Stimulated activated CD4-positive, alpha-beta T cell treated with anti-CD3 and anti-CD28 coated beads, Interleukin-1b, Interleukin-23, amount 100 ng/mL, for 24 hours (primary cell): ENCODE measurements around the gene TRERF1.
A peak's percentile ranks its signal among the peaks of the same experiment; 100 is the strongest.
"Not testable (repeated sequence)": the region's sequence is repeated elsewhere in the genome, so short reads cannot be mapped to it uniquely, and the experiment has no call there.

Experiments used
- DNase-seq, 4 experiments: peaks; one replicate each; pipeline ENCODE4 v3.0.0-alpha.2; 2020; ENCODE audit warnings: low read depth in 4 of 4, low spot score in 1 of 4

TRERF1 gene

GRCh38 chr6:42450477-42451332 lies 1.0 kb downstream of the TRERF1 start:
- peak in 1 of 4 experiments; percentile 26 for DNase-seq

GRCh38 chr6:42449917-42450476 lies 1.7 kb downstream of the TRERF1 start:
- DNase-seq: no peak

- DNase-seq: no peak
These were observed 2.6 kb downstream of the TRERF1 start for GRCh38 chr6:42448927-42449659.

GRCh38 chr6:42448391-42448790 lies 3.3 kb downstream of the TRERF1 start:
- no peak for DNase-seq

DNA sequence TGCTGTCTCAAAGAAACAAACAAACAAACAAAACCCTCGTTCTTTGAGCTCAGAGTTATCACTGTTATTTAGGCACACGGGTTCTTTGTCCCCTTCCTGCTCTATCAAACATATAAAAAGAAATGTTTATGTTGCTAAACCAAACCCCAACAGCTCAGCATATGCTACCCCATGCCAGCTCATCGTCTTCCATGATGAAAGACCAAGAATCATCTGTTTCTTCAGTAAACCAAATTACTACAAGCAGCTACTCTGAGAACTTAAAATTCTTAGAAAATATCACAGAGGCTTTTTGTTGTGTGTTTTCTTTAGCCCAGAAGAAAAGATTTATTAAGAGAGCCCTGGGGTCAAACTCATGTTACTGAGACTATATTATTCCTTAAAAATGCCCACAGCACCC lies 4.7 kb downstream of the TRERF1 start:
- no peak for DNase-seq

- DNase-seq: no peak
These were observed 5.4 kb downstream of the TRERF1 start for GRCh38 chr6:42446370-42446769.

- DNase-seq: not testable (repeated sequence)
These were observed 5.8 kb downstream of the TRERF1 start for GRCh38 chr6:42445955-42446354.

DNA sequence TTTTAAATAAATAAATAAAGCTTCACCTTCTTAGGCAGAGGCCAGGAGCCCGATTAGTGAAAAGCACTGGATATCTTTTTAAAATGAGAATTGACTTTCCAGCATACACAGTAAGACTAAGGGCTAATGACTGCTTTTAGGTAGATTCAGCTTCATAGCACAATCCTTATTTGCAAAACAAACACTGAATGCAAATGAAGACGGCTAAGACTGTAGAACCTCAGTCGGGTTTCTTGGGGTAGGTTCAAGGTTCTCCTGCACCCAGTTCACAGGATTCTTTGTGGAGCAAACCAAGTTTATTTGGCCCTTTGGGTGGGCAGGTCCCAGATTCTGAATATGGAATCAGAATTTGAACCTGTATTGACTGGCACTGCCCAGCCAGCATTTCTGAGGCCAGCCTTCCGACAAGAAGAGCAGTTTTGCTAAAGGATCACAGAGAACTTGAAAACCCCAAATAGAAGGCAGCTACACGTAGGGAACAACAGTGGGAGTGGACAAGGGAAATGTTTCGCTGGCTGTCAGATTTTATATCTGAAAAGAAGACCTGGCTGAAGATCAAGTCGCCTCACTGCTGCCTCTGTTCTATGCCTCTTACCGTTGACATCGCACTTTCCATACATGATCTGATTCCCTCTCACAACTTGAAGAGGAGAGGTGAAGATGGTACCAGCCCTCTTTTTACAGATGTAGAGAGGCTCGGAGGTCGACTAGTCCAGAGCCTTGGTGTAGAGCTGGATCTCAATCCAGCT lies 8.2 kb downstream of the TRERF1 start:
- DNase-seq: no peak

- DNase-seq: no peak
These were observed 10.0 kb downstream of the TRERF1 start for GRCh38 chr6:42441697-42442081.

DNA sequence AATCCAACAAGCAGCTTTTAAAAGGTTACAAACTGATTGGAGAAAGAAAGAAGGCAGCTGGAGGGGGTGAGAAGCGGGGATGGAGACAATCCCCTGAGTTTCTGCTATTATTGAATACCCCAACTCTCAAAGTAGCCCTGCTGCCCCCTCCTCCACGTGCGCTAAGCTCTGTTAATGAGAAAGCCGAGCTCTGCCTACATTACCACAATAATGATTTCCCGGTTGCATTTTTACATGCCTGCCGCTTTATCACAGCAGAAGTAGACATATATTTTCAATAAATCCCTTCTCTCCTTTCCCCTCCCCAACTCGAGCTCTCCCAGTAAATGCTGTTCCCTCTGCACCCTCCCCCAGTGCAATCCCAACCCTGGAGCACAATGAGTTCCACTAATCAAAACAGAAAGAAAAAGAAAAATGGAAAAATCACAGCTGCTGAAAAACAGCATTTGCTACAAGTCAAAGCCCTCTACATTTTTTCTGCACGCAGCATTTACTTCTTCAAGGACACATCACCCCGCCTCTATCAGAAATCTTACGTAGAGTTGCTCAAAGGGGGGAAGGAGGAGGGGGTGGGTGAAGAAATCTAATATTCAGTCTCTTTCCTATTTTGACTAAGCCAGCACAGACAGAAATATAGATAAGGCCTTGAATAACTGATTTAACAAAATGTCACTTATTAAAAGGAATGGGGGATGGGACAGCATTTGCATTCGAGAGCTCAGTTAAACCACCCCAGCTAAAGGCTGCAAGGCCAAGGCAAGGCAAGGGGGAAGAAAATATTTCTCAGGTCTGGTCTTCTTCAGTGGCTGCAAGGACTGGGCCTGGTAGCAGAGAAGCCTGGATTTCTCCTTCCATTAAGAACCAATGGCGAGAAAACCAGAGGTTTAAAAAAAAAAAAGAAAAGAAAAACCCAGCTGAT lies 10.7 kb downstream of the TRERF1 start:
- no peak for DNase-seq

DNA sequence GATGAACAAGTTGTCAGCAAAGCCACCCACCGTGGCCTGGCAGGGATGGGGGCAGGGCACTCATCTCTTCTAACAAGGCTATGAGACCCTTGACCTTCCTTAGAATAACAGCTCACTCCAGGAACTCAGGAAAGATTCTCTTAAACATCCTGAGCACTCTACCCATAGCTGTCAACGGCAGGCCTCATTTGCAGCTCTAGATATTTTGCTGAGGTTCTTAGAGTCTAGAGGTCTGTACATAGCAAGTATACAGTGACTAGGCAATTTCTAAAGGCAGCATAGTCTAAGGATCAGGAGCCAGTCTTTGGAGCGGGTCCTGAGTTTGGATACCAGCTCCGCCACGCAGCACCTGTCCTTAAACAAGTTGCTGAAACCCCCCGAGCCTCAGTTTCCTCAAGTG lies 11.7 kb downstream of the TRERF1 start:
- DNase-seq: no peak

- DNase-seq: no peak
These were observed 14.9 kb downstream of the TRERF1 start for GRCh38 chr6:42436825-42437224.

DNA sequence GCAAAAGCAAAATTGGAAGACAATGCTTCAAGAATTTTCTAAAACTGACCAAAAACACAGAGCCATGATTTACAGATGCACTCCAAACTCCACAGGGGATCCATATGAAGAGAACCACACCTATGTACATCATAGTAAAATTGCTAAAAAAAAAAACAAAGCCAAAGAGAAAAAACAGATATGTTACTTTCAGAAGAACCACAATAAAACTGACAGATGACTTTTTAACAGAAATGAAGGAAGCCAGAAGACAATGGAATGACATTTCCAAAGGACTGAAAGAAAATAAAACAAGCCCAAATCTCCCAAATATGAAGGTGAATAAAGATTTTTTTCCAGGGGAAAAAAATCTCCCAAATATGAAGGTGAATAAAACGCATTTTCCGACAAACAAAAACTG lies 17.5 kb downstream of the TRERF1 start:
- DNase-seq: no peak

GRCh38 chr6:42433409-42433808 lies 18.3 kb downstream of the TRERF1 start:
- no peak for DNase-seq

GRCh38 chr6:42431877-42432276 lies 19.8 kb downstream of the TRERF1 start:
- no peak for DNase-seq

GRCh38 chr6:42431356-42431755 lies 20.4 kb downstream of the TRERF1 start:
- no peak for DNase-seq

- DNase-seq: no peak
These were observed 21.9 kb downstream of the TRERF1 start for GRCh38 chr6:42429836-42430235.

- DNase-seq: no peak
These were observed 22.6 kb downstream of the TRERF1 start for GRCh38 chr6:42429042-42429585.

GRCh38 chr6:42428326-42429041 lies 23.2 kb downstream of the TRERF1 start:
- peak in 1 of 4 experiments; percentile 33 for DNase-seq
